MM.1S (cell line): ENCODE results near the gene INTS11.

Experiments used
- CTCF ChIP-seq: fragments of 300-600 bp; sonication (generic); IDR thresholded peaks from 2 replicates; pipeline ENCODE4 v1.5.1; 2016; ENCODE audit warnings: antibody characterized with exemption, low read length, mixed read lengths
- EZH2 ChIP-seq: fragments of 300-600 bp; sonication (generic); optimal IDR thresholded peaks from 2 replicates; pipeline ENCODE3; 2017; ENCODE audit warnings: low read depth, mild to moderate bottlenecking, antibody characterized with exemption, low read length, mixed read lengths
- EZH2phosphoT487 ChIP-seq: fragments of 300-600 bp; sonication (generic); IDR thresholded peaks from 2 replicates; pipeline ENCODE4 v1.6.1; 2018; ENCODE audit warnings: antibody characterized with exemption, low read length

DNA sequence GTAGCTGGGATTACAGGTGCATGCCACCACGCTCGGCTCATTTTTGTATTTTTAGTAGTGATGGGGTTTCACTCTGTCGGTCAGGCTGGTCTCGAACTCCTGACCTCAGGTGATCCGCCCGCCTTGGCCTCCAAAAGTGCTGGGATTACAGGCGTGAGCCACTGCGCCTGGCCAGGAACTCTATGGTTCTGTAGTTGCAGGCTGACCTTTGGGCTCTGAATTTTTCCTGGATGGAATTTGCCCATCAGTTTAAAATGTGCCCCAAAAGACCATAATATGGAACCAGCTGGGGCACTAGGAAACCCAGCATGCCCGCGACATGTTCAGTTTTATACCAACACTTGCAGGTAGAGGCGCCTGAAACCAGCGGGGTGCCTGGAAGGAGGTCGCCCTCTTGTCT lies 45.8 kb downstream of the INTS11 start:
- TF ChIP-seq CTCF (no peak), EZH2phosphoT487 (no peak), EZH2 (no peak)
